HepG2 (cell line): ENCODE results near the gene GATA1. TPM values are rescaled to one million over a fixed set of nuclear protein-coding genes. Genes with fewer than 3 reads are reported as not detected.

Experiments used
- AHR ChIP-seq: IDR thresholded peaks from 2 replicates; pipeline ENCODE4 v1.6.1; 2018; ENCODE audit warnings: missing genetic modification reagents, missing compliant biosample characterization
- FLYWCH1 ChIP-seq: sonication (generic); formaldehyde crosslinking; IDR thresholded peaks from 2 replicates; pipeline ENCODE4 v1.8.1; 2023; ENCODE audit warnings: mild to moderate bottlenecking, missing genetic modification reagents
- FOXP1 ChIP-seq, 2 experiments: fragments of 450-650 bp in 1 of 2; IDR thresholded peaks; 2 replicates each; pipeline ENCODE4 v1.6.1; 2017 to 2018; ENCODE audit warnings: antibody characterized with exemption in 1 of 2
- HDAC1 ChIP-seq: sonication (generic); formaldehyde crosslinking; IDR thresholded peaks from 2 replicates; pipeline ENCODE4 v1.5.1; 2020; ENCODE audit warnings: mild to moderate bottlenecking, missing genetic modification reagents
- JUNB ChIP-seq: sonication (generic); formaldehyde crosslinking; IDR thresholded peaks from 2 replicates; pipeline ENCODE4 v1.8.0; 2022; ENCODE audit warnings: missing genetic modification reagents, mild to moderate bottlenecking, borderline replicate concordance
- RBFOX2 ChIP-seq: fragments of 200-400 bp; formaldehyde crosslinking; IDR thresholded peaks from 2 replicates; pipeline ENCODE4 v1.6.1; 2017; ENCODE audit warnings: low read depth, mild to moderate bottlenecking, low read length
- RFX1 ChIP-seq: fragments of 450-650 bp; IDR thresholded peaks from 2 replicates; pipeline ENCODE4 v1.6.1; 2017
- SRY ChIP-seq: sonication (generic); formaldehyde crosslinking; IDR thresholded peaks from 2 replicates; pipeline ENCODE4 v1.8.0; 2022; ENCODE audit warnings: mild to moderate bottlenecking, missing genetic modification reagents
- THYN1 ChIP-seq: sonication (generic); formaldehyde crosslinking; IDR thresholded peaks from 2 replicates; pipeline ENCODE4 v1.8.1; 2023; ENCODE audit warnings: low read depth, mild to moderate bottlenecking, moderate library complexity, missing genetic modification reagents, borderline replicate concordance
- ZKSCAN5 ChIP-seq: sonication (generic); formaldehyde crosslinking; IDR thresholded peaks from 2 replicates; pipeline ENCODE4 v1.5.1; 2020; ENCODE audit warnings: mild to moderate bottlenecking, missing genetic modification reagents
- ZNF570 ChIP-seq: sonication (generic); formaldehyde crosslinking; IDR thresholded peaks from 2 replicates; pipeline ENCODE4 v1.4.0; 2020; ENCODE audit warnings: mild to moderate bottlenecking, missing genetic modification reagents, borderline replicate concordance
- ZNF772 ChIP-seq: sonication (generic); formaldehyde crosslinking; IDR thresholded peaks from 2 replicates; pipeline ENCODE4 v1.5.0; 2020; ENCODE audit warnings: mild to moderate bottlenecking, missing genetic modification reagents
- ZSCAN29 ChIP-seq: sonication (generic); formaldehyde crosslinking; conservative IDR thresholded peaks from 2 replicates; pipeline ENCODE4 v1.4.0; 2020; ENCODE audit warnings: mild to moderate bottlenecking, missing genetic modification reagents
- polyA plus RNA-seq, 8 experiments: library from polyadenylated mRNA; depleted of rRNA in 3 of 8; stranded (reverse) in 7 of 8; unstranded in 1 of 8; fragments of >200 nt; fragmentation: Illumina TruSeq in 4 of 8; extraction: Trizol in 4 of 8; gene quantifications; 2 replicates each; pipeline versions ENCODE4 v1.2.1 to v1.2.3, GENCODE V29; 2011 to 2016; ENCODE audit warnings: low read depth in 4 of 8, missing spikeins in 1 of 8, mixed read lengths in 1 of 8; ENCODE audit not compliant: insufficient read depth in 1 of 8
- total RNA-seq, 5 experiments: library from RNA; depleted of rRNA; stranded (reverse); fragments of >200 nt; fragmentation: Illumina TruSeq; extraction: Trizol; gene quantifications; 2 replicates each; pipeline ENCODE4 v1.2.3, GENCODE V29; 2016; ENCODE audit warnings: low read depth in 1 of 5
- TF ChIP-seq, protein P1 (sequence below): sonication (generic); formaldehyde crosslinking; IDR thresholded peaks from 2 replicates; pipeline ENCODE4 v1.4.0; 2020; ENCODE audit warnings: missing genetic modification reagents
- TF ChIP-seq, protein P2 (sequence below): sonication (generic); formaldehyde crosslinking; IDR thresholded peaks from 2 replicates; pipeline ENCODE4 v1.4.0; 2020; ENCODE audit warnings: missing genetic modification reagents, borderline replicate concordance
- TF ChIP-seq, protein P3 (sequence below): sonication (generic); formaldehyde crosslinking; IDR thresholded peaks from 2 replicates; pipeline ENCODE4 v1.4.0; 2020; ENCODE audit warnings: missing genetic modification reagents; ENCODE audit errors: not compliant biosample characterization
- TF ChIP-seq, protein P4 (sequence below): sonication (generic); formaldehyde crosslinking; IDR thresholded peaks from 2 replicates; pipeline ENCODE4 v1.9.0; 2022; ENCODE audit warnings: low read depth, missing genetic modification reagents
- TF ChIP-seq, protein P5 (sequence below), 2 experiments: IDR thresholded peaks; 2 replicates each; pipeline ENCODE4 v1.6.1; 2011 to 2012; ENCODE audit warnings: low read length in 2 of 2, borderline replicate concordance in 1 of 2, low read depth in 1 of 2, mild to moderate bottlenecking in 1 of 2, moderate library complexity in 1 of 2

GATA1 gene
- total and polyA plus RNA-seq, 2 of the 13 experiments (the other 11 are each of a cell fraction or from before 2014, with no cell fraction given), result 0.13 TPM; not detected in 1

DNA sequence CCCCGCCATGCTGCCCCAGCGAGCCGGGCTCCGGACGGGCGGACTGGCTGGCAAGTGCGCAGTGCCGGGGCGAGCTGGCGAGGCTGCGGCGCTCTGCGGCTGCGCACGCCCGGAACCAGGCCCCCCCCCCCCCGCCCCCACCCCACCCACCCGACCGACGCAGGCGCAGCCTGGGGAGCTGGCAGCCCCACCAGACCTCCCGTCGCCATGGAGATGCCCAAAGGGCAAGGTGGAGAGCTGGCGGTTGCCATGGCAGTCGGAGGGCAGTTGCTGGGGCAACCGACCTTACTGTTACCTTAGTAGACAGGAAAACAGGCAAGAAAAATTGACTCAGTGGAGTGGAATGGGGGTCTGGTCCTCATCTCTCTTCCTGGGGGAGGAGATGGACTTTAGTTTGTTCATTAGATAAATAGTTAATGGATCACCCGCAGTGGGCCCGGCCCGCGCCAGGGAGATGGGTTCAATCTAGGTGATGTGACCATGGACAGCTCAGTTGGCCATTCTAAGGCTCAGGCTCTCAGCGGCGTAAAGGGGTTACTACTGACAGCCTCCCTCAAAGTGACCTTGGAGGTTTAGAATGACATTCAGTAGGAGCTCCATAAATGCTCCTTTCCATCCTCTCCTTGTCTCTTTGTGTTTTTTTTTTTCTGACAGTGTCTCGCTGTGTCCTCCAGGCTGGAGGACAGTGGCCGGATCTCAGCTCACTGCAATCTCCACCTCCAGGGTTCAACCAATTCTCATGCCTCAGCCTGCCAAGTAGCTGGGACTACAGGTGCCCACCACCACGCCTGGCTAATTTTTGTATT is 49.3 kb downstream of the GATA1 start, which contains the start of gene PCSK1N (continued):
- TF ChIP-seq ZSCAN29 (CRISPR knock-in tag) (no peak), ZNF570 (CRISPR knock-in tag) (no peak), RFX1 (peak; percentile 93), THYN1 (CRISPR knock-in tag) (no peak), JUNB (CRISPR knock-in tag) (no peak), ZKSCAN5 (CRISPR knock-in tag) (peak; percentile 43; the same call in 1 of the 2 replicates), FLYWCH1 (no peak), ZNF772 (CRISPR knock-in tag) (no peak), AHR (CRISPR knock-in tag) (no peak), SRY (CRISPR knock-in tag) (no peak), FOXP1 (IDR thresholded peaks at IDR 0.05) (no peak), FOXP1 (CRISPR knock-in tag; IDR thresholded peaks at IDR 0.05) (no peak), HDAC1 (CRISPR knock-in tag) (peak; percentile 40; the same call in 1 of the 2 replicates), RBFOX2 (peak; percentile 48; the same call in 1 of the 2 replicates)
- TF ChIP-seq, protein P1, sequence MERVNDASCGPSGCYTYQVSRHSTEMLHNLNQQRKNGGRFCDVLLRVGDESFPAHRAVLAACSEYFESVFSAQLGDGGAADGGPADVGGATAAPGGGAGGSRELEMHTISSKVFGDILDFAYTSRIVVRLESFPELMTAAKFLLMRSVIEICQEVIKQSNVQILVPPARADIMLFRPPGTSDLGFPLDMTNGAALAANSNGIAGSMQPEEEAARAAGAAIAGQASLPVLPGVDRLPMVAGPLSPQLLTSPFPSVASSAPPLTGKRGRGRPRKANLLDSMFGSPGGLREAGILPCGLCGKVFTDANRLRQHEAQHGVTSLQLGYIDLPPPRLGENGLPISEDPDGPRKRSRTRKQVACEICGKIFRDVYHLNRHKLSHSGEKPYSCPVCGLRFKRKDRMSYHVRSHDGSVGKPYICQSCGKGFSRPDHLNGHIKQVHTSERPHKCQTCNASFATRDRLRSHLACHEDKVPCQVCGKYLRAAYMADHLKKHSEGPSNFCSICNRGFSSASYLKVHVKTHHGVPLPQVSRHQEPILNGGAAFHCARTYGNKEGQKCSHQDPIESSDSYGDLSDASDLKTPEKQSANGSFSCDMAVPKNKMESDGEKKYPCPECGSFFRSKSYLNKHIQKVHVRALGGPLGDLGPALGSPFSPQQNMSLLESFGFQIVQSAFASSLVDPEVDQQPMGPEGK (CRISPR knock-in tag), result peak; percentile 18; the same call in 1 of the 2 replicates
- TF ChIP-seq, protein P2, sequence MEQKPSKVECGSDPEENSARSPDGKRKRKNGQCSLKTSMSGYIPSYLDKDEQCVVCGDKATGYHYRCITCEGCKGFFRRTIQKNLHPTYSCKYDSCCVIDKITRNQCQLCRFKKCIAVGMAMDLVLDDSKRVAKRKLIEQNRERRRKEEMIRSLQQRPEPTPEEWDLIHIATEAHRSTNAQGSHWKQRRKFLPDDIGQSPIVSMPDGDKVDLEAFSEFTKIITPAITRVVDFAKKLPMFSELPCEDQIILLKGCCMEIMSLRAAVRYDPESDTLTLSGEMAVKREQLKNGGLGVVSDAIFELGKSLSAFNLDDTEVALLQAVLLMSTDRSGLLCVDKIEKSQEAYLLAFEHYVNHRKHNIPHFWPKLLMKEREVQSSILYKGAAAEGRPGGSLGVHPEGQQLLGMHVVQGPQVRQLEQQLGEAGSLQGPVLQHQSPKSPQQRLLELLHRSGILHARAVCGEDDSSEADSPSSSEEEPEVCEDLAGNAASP (CRISPR knock-in tag), result peak; percentile 45; the same call in 1 of the 2 replicates
- TF ChIP-seq, protein P3, sequence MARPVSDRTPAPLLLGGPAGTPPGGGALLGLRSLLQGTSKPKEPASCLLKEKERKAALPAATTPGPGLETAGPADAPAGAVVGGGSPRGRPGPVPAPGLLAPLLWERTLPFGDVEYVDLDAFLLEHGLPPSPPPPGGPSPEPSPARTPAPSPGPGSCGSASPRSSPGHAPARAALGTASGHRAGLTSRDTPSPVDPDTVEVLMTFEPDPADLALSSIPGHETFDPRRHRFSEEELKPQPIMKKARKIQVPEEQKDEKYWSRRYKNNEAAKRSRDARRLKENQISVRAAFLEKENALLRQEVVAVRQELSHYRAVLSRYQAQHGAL (CRISPR knock-in tag), result no peak
- TF ChIP-seq, protein P4, sequence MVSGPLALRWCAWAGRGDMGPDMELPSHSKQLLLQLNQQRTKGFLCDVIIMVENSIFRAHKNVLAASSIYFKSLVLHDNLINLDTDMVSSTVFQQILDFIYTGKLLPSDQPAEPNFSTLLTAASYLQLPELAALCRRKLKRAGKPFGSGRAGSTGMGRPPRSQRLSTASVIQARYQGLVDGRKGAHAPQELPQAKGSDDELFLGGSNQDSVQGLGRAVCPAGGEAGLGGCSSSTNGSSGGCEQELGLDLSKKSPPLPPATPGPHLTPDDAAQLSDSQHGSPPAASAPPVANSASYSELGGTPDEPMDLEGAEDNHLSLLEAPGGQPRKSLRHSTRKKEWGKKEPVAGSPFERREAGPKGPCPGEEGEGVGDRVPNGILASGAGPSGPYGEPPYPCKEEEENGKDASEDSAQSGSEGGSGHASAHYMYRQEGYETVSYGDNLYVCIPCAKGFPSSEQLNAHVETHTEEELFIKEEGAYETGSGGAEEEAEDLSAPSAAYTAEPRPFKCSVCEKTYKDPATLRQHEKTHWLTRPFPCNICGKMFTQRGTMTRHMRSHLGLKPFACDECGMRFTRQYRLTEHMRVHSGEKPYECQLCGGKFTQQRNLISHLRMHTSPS, result peak; percentile 44; the same call in 1 of the 2 replicates
- TF ChIP-seq, protein P5, sequence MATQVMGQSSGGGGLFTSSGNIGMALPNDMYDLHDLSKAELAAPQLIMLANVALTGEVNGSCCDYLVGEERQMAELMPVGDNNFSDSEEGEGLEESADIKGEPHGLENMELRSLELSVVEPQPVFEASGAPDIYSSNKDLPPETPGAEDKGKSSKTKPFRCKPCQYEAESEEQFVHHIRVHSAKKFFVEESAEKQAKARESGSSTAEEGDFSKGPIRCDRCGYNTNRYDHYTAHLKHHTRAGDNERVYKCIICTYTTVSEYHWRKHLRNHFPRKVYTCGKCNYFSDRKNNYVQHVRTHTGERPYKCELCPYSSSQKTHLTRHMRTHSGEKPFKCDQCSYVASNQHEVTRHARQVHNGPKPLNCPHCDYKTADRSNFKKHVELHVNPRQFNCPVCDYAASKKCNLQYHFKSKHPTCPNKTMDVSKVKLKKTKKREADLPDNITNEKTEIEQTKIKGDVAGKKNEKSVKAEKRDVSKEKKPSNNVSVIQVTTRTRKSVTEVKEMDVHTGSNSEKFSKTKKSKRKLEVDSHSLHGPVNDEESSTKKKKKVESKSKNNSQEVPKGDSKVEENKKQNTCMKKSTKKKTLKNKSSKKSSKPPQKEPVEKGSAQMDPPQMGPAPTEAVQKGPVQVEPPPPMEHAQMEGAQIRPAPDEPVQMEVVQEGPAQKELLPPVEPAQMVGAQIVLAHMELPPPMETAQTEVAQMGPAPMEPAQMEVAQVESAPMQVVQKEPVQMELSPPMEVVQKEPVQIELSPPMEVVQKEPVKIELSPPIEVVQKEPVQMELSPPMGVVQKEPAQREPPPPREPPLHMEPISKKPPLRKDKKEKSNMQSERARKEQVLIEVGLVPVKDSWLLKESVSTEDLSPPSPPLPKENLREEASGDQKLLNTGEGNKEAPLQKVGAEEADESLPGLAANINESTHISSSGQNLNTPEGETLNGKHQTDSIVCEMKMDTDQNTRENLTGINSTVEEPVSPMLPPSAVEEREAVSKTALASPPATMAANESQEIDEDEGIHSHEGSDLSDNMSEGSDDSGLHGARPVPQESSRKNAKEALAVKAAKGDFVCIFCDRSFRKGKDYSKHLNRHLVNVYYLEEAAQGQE (IDR thresholded peaks at IDR 0.05; ENCODE audit: borderline replicate concordance in 1 of 2, low read depth in 1 of 2, low read length in 2 of 2), result peak; percentile 16 to 87
